ENCODE measurements around the gene APP.

Gene APP

GRCh38 chr21:25857308-25858074 is 313.1 kb downstream of the APP start:
- DNase-seq, result no peak

- DNase-seq, result no peak
Measured at GRCh38 chr21:25855576-25855975, 315.0 kb downstream of the APP start.

- no peak for DNase-seq
Measured at GRCh38 chr21:25850126-25850842, 320.3 kb downstream of the APP start.

GRCh38 chr21:25848309-25848708 is 322.3 kb downstream of the APP start:
- DNase-seq, result no peak

GRCh38 chr21:25845729-25846256 is 324.8 kb downstream of the APP start:
- DNase-seq, result no peak

- DNase-seq, result no peak
Measured at GRCh38 chr21:25842925-25843324, 327.6 kb downstream of the APP start.

GRCh38 chr21:25838809-25839208 is 331.8 kb downstream of the APP start:
- no peak for DNase-seq

- no peak for DNase-seq
Measured at GRCh38 chr21:25837533-25838265, 332.9 kb downstream of the APP start.

GRCh38 chr21:25836396-25836795 is 334.2 kb downstream of the APP start:
- no peak for DNase-seq

GRCh38 chr21:25834381-25834780 is 336.2 kb downstream of the APP start:
- DNase-seq, result no peak

- no peak for DNase-seq
Measured at GRCh38 chr21:25831300-25831960, 339.1 kb downstream of the APP start.

Measured in GOT3 (cell line).